OCI-LY1 (cell line): ENCODE measurements around the gene NCAPG.
"Not testable (repeated sequence)": the region's sequence is repeated elsewhere in the genome, so short reads cannot be mapped to it uniquely, and the experiment has no call there.

ENCODE experiments used
- H2AFZ ChIP-seq: fragments of 200-600 bp; sonication (generic), shearing (Covaris generic); 2 replicates; pipeline ENCODE4 v1.6.0; 2014; ENCODE audit warnings: antibody characterized with exemption, mild to moderate bottlenecking, low read length
- H3F3A ChIP-seq: fragments of 200-600 bp; sonication (generic), shearing (Covaris generic); 2 replicates; pipeline ENCODE4 v1.6.0; 2014; ENCODE audit warnings: mild to moderate bottlenecking, antibody characterized with exemption, low read length, moderate library complexity; ENCODE audit not compliant: insufficient read depth
- H3K27ac ChIP-seq: fragments of 200-600 bp; sonication (generic); 2 replicates; pipeline ENCODE4 v1.5.1; 2014; ENCODE audit warnings: low read length, mixed run types, mild to moderate bottlenecking, low read depth; ENCODE audit not compliant: poor library complexity, severe bottlenecking
- H3K27me3 ChIP-seq: fragments of 200-600 bp; sonication (generic); 2 replicates; pipeline ENCODE4 v1.6.0; 2014; ENCODE audit warnings: antibody characterized with exemption, mild to moderate bottlenecking, low read length, moderate library complexity; ENCODE audit not compliant: insufficient read depth
- H3K36me3 ChIP-seq: fragments of 200-600 bp; sonication (generic); 2 replicates; pipeline ENCODE4 v1.6.1; 2014; ENCODE audit warnings: mild to moderate bottlenecking, antibody characterized with exemption, low read length, moderate library complexity, mixed read lengths; ENCODE audit not compliant: insufficient read depth
- H3K4me1 ChIP-seq: fragments of 200-600 bp; sonication (generic); 2 replicates; pipeline ENCODE4 v1.5.1; 2014; ENCODE audit warnings: mild to moderate bottlenecking, low read length, moderate library complexity; ENCODE audit not compliant: insufficient read depth, severe bottlenecking
- H3K4me2 ChIP-seq: fragments of 200-600 bp; sonication (generic), shearing (Covaris generic); 2 replicates; pipeline ENCODE4 v1.6.1; 2014; ENCODE audit warnings: low read length
- H3K4me3 ChIP-seq: fragments of 200-600 bp; sonication (generic); 2 replicates; pipeline ENCODE4 v1.5.1; 2014; ENCODE audit warnings: low read length, low read depth, mild to moderate bottlenecking, mixed read lengths; ENCODE audit not compliant: poor library complexity, severe bottlenecking
- H3K79me2 ChIP-seq: fragments of 200-600 bp; shearing (Covaris generic); 2 replicates; pipeline ENCODE4 v1.6.1; 2016; ENCODE audit warnings: mixed run types, low read length, mixed read lengths; ENCODE audit not compliant: insufficient read depth
- H3K9ac ChIP-seq: fragments of 200-600 bp; sonication (generic), shearing (Covaris generic); 2 replicates; pipeline ENCODE4 v1.6.1; 2014; ENCODE audit warnings: mild to moderate bottlenecking, low read length, mixed read lengths
- H3K9me2 ChIP-seq: fragments of 200-600 bp; sonication (generic), shearing (Covaris generic); 2 replicates; pipeline ENCODE4 v1.6.1; 2014; ENCODE audit warnings: low read depth, mild to moderate bottlenecking, low read length, mixed read lengths
- H3K9me3 ChIP-seq: fragments of 200-600 bp; shearing (Covaris generic); 2 replicates; pipeline ENCODE4 v1.6.1; 2014; ENCODE audit warnings: low read length, mixed read lengths
- H4K20me1 ChIP-seq: fragments of 200-600 bp; sonication (generic), shearing (Covaris generic); 2 replicates; pipeline ENCODE4 v1.6.0; 2016; ENCODE audit warnings: mild to moderate bottlenecking, low read length; ENCODE audit not compliant: insufficient read depth
- EZH2 ChIP-seq: fragments of 200-600 bp; sonication (generic), shearing (Covaris generic); IDR thresholded peaks from 2 replicates; pipeline ENCODE4 v1.8.0; 2017; ENCODE audit warnings: borderline replicate concordance, mixed run types, mild to moderate bottlenecking, antibody characterized with exemption, low read length, moderate library complexity, mixed read lengths
- TF ChIP-seq, protein P1 (sequence below): fragments of 200-600 bp; sonication (generic), shearing (Covaris generic); IDR thresholded peaks from 2 replicates; pipeline ENCODE4 v1.5.1; 2017; ENCODE audit warnings: mild to moderate bottlenecking, antibody characterized with exemption, low read length, moderate library complexity, mixed read lengths

The NCAPG gene

DNA sequence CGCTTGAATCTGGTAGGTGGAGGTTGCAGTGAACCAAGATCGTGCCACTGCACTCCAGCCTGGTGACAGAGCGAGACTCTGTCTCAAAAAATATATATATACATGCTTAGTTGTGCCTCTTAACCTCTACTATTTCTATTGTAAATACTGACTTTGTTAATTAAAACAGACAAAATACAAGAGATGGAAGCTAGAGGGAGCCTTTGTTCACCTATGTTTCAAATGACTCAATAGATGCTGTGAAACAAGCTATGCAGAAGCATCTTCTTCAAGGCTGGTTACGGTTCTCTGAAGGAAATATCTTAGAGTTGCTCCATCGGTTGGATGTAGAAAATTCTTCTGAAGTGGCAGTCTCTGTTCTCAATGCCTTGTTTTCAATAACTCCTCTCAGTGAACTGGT lies 6.2 kb downstream of the NCAPG start:
- TF ChIP-seq, protein P1, sequence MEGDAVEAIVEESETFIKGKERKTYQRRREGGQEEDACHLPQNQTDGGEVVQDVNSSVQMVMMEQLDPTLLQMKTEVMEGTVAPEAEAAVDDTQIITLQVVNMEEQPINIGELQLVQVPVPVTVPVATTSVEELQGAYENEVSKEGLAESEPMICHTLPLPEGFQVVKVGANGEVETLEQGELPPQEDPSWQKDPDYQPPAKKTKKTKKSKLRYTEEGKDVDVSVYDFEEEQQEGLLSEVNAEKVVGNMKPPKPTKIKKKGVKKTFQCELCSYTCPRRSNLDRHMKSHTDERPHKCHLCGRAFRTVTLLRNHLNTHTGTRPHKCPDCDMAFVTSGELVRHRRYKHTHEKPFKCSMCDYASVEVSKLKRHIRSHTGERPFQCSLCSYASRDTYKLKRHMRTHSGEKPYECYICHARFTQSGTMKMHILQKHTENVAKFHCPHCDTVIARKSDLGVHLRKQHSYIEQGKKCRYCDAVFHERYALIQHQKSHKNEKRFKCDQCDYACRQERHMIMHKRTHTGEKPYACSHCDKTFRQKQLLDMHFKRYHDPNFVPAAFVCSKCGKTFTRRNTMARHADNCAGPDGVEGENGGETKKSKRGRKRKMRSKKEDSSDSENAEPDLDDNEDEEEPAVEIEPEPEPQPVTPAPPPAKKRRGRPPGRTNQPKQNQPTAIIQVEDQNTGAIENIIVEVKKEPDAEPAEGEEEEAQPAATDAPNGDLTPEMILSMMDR = peak; percentile 22; the same call in 1 of the 2 replicates
- TF ChIP-seq EZH2 = no peak
- Histone ChIP-seq H2AFZ (no peak overlapping the region), H3F3A (no peaks in the 10 kb centered on the region), H3K9ac (no peak overlapping the region), H3K9me3 (no peaks in the 10 kb centered on the region), H3K27me3 (no peaks in the 10 kb centered on the region), H4K20me1 (no peaks in the 10 kb centered on the region), H3K4me3 (no peak overlapping the region), H3K9me2 (no peaks in the 10 kb centered on the region), H3K36me3 (peaks cover 63% of the 10 kb centered on the region), H3K4me2 (no peak overlapping the region), H3K4me1 (peaks cover 17% of the 10 kb centered on the region), H3K79me2 (peaks cover 30% of the 10 kb centered on the region), H3K27ac (no peak overlapping the region)

DNA sequence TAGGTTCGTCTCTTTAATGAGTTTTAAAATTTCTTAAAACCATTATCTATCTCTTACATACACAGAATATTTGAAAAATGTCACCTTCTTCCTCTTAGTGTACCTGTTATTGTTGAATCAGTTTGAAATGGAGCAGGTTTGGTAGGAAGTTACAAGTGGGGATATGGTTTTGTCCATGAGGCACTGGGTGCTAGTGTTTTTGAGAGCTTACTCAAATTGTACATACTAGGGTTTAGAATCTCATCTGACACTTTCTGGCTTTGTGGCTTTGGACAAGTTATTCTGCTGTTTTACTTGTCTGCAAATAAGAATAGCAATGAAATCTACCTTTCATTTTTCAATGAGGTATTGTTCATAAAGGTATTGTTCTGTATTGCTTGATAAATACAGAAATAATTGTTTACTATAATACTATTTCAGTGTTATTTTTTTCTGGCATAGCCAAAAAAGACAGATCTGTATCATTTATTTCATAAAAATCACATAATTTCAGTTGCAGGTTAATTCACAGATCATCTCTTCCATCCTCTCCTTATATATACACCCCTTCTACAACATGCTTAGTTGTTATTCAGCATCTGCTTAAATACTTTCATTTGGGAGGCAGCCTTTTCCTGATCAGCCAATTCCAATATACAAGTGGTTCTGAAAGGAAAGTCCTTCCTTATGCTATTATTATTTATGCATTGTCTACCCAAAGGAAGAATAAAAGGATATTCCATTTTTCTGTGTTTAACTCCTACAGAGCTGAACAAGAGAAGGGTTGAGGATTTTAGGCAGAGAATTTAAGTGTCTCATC lies 13.3 kb downstream of the NCAPG start:
- H3K9me3 ChIP-seq = no peaks in the 10 kb centered on the region
- TF ChIP-seq EZH2 = no peak
- TF ChIP-seq, protein P1 = no peak
- H3K4me2 ChIP-seq = no peak overlapping the region
- no peak overlapping the region for H3K4me3 ChIP-seq
- H3K36me3 ChIP-seq = peaks cover 77% of the 10 kb centered on the region
- H3K27ac ChIP-seq = no peak overlapping the region
- H2AFZ ChIP-seq = no peak overlapping the region
- H3K27me3 ChIP-seq = no peaks in the 10 kb centered on the region
- H4K20me1 ChIP-seq = no peaks in the 10 kb centered on the region
- H3F3A ChIP-seq = no peaks in the 10 kb centered on the region
- no peaks in the 10 kb centered on the region for H3K9me2 ChIP-seq
- H3K4me1 ChIP-seq = no peaks in the 10 kb centered on the region
- H3K79me2 ChIP-seq = no peaks in the 10 kb centered on the region
- no peak overlapping the region for H3K9ac ChIP-seq

- H3K9me3 ChIP-seq = no peaks in the 10 kb centered on the region
- H3K36me3 ChIP-seq = peaks cover 44% of the 10 kb centered on the region
- no peak overlapping the region for H3K9ac ChIP-seq
- no peaks in the 10 kb centered on the region for H3K4me1 ChIP-seq
- H2AFZ ChIP-seq = no peak overlapping the region
- H3K4me3 ChIP-seq = no peak overlapping the region
- H4K20me1 ChIP-seq = no peaks in the 10 kb centered on the region
- no peaks in the 10 kb centered on the region for H3K79me2 ChIP-seq
- no peaks in the 10 kb centered on the region for H3K9me2 ChIP-seq
- TF ChIP-seq, protein P1 = no peak
- no peak for TF ChIP-seq EZH2
- no peaks in the 10 kb centered on the region for H3F3A ChIP-seq
- H3K27me3 ChIP-seq = no peaks in the 10 kb centered on the region
- H3K27ac ChIP-seq = no peak overlapping the region
- H3K4me2 ChIP-seq = no peak overlapping the region
These were observed 35.5 kb downstream of the NCAPG start for GRCh38 chr4:17846266-17846665.

DNA sequence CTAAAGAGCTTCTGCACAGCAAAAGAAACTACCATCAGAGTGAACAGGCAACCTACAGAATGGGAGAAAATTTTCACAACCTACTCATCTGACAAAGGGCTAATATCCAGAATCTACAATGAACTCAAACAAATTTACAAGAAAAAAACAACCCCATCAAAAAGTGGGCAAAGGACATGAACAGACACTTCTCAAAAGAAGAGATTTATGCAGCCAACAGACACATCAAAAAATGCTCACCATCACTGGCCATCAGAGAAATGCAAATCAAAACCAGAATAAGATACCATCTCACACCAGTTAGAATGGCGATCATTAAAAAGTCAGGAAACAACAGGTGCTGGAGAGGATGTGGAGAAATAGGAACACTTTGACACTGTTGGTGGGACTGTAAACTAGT lies 39.5 kb downstream of the NCAPG start:
- H3K27me3 ChIP-seq, H3K9me3 ChIP-seq, H3K4me3 ChIP-seq, H3K27ac ChIP-seq, H3K79me2 ChIP-seq, H3K9ac ChIP-seq, H3K4me1 ChIP-seq, H2AFZ ChIP-seq, H4K20me1 ChIP-seq, H3F3A ChIP-seq, H3K36me3 ChIP-seq, H3K4me2 ChIP-seq, H3K9me2 ChIP-seq: not testable (repeated sequence)
